Stimulated activated CD4-positive, alpha-beta T cell treated with anti-CD3 and anti-CD28 coated beads, Interleukin-15, amount 100 ng/mL, for 24 hours (primary cell): ENCODE results near the gene IQSEC3.

Source experiments
- DNase-seq: peaks from one replicate; pipeline ENCODE4 v3.0.0-alpha.2; 2020

IQSEC3 gene

GRCh38 chr12:167959-168600 is 101.5 kb downstream of the IQSEC3 start:
- no peak for DNase-seq

GRCh38 chr12:168763-169525 is 102.4 kb downstream of the IQSEC3 start:
- no peak for DNase-seq

GRCh38 chr12:169528-170370 is 103.2 kb downstream of the IQSEC3 start:
- DNase-seq, result no peak

- no peak for DNase-seq
Measured at GRCh38 chr12:170371-171225, 104.0 kb downstream of the IQSEC3 start.

- no peak for DNase-seq
Measured at GRCh38 chr12:171276-171675, 104.7 kb downstream of the IQSEC3 start.

GRCh38 chr12:171743-172676 is 105.4 kb downstream of the IQSEC3 start:
- no peak for DNase-seq

- DNase-seq, result no peak
Measured at GRCh38 chr12:172732-173161, 106.2 kb downstream of the IQSEC3 start.

GRCh38 chr12:174124-174523 is 107.6 kb downstream of the IQSEC3 start:
- no peak for DNase-seq

GRCh38 chr12:174596-174995 is 108.0 kb downstream of the IQSEC3 start:
- DNase-seq, result no peak

- DNase-seq, result no peak
Measured at GRCh38 chr12:175250-175649, 108.7 kb downstream of the IQSEC3 start.

GRCh38 chr12:175759-176158 is 109.2 kb downstream of the IQSEC3 start:
- DNase-seq, result no peak

- DNase-seq, result no peak
Measured at GRCh38 chr12:176321-177181, 110.0 kb downstream of the IQSEC3 start.

- no peak for DNase-seq
Measured at GRCh38 chr12:177336-177979, 110.9 kb downstream of the IQSEC3 start.

GRCh38 chr12:177980-178828 is 111.6 kb downstream of the IQSEC3 start:
- no peak for DNase-seq

GRCh38 chr12:178829-179109 is 112.2 kb downstream of the IQSEC3 start:
- DNase-seq, result no peak

- no peak for DNase-seq
Measured at GRCh38 chr12:179131-179884, 112.7 kb downstream of the IQSEC3 start.

- DNase-seq, result no peak
Measured at GRCh38 chr12:179885-180284, 113.3 kb downstream of the IQSEC3 start.

GRCh38 chr12:180445-180844 is 113.9 kb downstream of the IQSEC3 start:
- DNase-seq, result no peak
